ENCODE measurements around the gene LRRC8C. TPM values are rescaled to one million over a fixed set of nuclear protein-coding genes. Genes with fewer than 3 reads are reported as not detected.

Gene LRRC8C
- total RNA-seq, 1 donor from 2014 or later = 20.1 TPM

DNA sequence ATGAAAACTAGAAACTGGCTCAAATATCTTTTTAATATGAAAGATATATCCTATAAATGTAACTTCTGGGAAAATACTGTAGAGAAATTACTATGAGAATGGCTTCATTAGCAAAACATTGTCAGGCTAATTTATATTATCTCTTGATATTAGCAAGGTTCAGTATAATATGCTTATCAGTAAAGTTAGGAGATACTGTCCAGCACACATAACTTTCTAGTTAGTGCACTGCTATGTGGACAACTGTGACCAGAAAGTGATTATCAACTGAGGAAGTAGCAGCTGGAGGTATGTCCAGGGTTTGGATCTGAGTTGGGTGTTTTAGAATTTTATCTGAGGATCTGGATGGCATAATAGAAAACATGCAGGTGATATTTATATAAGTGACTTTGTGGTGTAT is 7.5 kb downstream of the LRRC8C start:
- TF ChIP-seq, protein P1, sequence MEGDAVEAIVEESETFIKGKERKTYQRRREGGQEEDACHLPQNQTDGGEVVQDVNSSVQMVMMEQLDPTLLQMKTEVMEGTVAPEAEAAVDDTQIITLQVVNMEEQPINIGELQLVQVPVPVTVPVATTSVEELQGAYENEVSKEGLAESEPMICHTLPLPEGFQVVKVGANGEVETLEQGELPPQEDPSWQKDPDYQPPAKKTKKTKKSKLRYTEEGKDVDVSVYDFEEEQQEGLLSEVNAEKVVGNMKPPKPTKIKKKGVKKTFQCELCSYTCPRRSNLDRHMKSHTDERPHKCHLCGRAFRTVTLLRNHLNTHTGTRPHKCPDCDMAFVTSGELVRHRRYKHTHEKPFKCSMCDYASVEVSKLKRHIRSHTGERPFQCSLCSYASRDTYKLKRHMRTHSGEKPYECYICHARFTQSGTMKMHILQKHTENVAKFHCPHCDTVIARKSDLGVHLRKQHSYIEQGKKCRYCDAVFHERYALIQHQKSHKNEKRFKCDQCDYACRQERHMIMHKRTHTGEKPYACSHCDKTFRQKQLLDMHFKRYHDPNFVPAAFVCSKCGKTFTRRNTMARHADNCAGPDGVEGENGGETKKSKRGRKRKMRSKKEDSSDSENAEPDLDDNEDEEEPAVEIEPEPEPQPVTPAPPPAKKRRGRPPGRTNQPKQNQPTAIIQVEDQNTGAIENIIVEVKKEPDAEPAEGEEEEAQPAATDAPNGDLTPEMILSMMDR (IDR thresholded peaks at IDR 0.05; ENCODE audit: unreplicated experiment) = no peak
- no peaks in the 10 kb centered on the region for H3K9me3 Mint-ChIP-seq (ENCODE audit: unreplicated experiment)
- DNase-seq (ENCODE audit: low spot score) = no peak
- no peak overlapping the region for H3K4me3 Mint-ChIP-seq (ENCODE audit: unreplicated experiment)
- H3K27me3 Mint-ChIP-seq (ENCODE audit: unreplicated experiment) = peaks cover 1% of the 10 kb centered on the region
- H3K27ac Mint-ChIP-seq (ENCODE audit: unreplicated experiment) = no peak overlapping the region
- peaks cover 11% of the 10 kb centered on the region for H3K4me1 Mint-ChIP-seq (ENCODE audit: unreplicated experiment)
- peaks cover 4% of the 10 kb centered on the region for H3K36me3 Mint-ChIP-seq (ENCODE audit: low read depth, unreplicated experiment)

DNA sequence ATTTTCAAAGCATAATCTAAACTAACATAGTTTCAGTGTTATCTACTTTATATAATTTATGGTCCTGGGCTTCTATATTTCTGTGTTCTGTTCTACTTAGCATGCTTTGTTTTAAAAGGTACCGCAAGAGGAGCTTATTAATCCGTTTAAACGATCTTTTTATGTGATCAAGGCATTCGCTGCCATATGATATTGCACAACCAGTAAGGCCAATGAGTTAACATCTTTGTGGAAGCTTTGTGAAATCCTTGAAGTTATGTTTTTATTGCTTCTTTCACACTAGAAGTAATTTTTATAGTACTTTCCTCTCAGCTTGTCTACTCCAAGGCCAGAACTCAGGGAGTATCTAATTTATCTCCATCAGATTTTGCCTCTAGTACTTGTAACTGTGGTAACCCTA is 8.9 kb downstream of the LRRC8C start:
- H3K27me3 Mint-ChIP-seq (ENCODE audit: unreplicated experiment) = peaks cover 1% of the 10 kb centered on the region
- H3K9me3 Mint-ChIP-seq (ENCODE audit: unreplicated experiment) = no peaks in the 10 kb centered on the region
- H3K4me1 Mint-ChIP-seq (ENCODE audit: unreplicated experiment) = peaks cover 11% of the 10 kb centered on the region
- H3K27ac Mint-ChIP-seq (ENCODE audit: unreplicated experiment) = no peak overlapping the region
- no peak for DNase-seq (ENCODE audit: low spot score)
- peaks cover 4% of the 10 kb centered on the region for H3K36me3 Mint-ChIP-seq (ENCODE audit: low read depth, unreplicated experiment)
- TF ChIP-seq, protein P1 (IDR thresholded peaks at IDR 0.05; ENCODE audit: unreplicated experiment) = no peak
- no peak overlapping the region for H3K4me3 Mint-ChIP-seq (ENCODE audit: unreplicated experiment)

DNA sequence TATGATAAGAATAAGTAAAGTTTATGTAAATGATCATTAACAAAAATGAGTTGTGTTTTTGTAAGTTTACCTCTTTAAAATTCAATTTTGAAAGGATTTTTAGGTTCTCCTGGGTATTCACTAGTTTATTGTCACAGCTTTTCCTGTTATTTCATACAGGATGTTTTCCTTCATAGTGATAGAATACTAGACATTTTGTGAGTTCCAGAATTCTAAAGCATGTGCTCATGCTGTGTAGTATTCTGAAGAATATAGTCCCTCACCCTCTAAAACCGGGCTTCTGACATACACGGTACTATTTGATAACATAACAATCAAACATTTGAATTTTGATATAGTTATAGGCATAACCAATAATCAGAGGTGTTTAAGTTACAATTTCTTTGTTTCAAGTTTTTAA is 10.7 kb downstream of the LRRC8C start:
- Mint-ChIP-seq H3K27ac (ENCODE audit: unreplicated experiment) (peak overlapping the region; percentile 48), H3K4me1 (ENCODE audit: unreplicated experiment) (peaks cover 11% of the 10 kb centered on the region), H3K4me3 (ENCODE audit: unreplicated experiment) (peak overlapping the region; percentile 9), H3K9me3 (ENCODE audit: unreplicated experiment) (no peaks in the 10 kb centered on the region), H3K27me3 (ENCODE audit: unreplicated experiment) (peaks cover 1% of the 10 kb centered on the region), H3K36me3 (ENCODE audit: low read depth, unreplicated experiment) (peaks cover 4% of the 10 kb centered on the region)
- DNase-seq (ENCODE audit: low spot score) = no peak
- TF ChIP-seq, protein P1 (IDR thresholded peaks at IDR 0.05; ENCODE audit: unreplicated experiment) = no peak

DNA sequence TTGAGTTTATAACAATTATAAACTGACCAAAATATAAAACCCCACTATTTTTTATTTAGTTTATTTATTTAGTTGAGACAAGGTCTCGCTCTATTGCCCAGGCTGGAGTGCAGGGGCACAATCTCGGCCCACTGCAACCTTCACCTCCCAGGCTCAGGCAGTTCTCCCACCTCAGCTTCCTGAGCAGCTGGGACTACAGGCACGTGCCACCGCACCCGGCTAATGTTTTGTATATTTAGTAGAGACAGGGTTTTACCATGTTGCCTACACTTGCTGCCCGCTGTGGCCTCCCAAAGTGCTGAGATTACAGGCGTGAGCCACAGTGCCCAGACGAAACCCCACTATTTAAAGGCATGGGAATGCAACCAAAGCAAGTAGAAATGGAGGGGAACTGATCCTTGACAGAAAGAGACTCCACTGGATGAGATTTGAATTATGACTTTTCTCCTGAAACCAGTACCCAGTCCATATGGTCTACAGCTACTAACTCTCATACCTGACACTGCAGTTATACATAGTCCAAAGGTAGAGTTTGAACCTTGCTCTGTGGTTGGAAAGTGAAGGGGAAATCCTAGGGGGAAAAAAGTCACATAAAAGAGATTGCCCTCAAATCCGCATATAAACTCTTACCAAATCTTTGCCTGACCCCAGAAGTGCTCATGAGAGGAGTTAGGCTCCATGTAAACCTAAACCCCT is 11.3 kb downstream of the LRRC8C start:
- Mint-ChIP-seq H3K4me1 (ENCODE audit: unreplicated experiment) (peaks cover 11% of the 10 kb centered on the region), H3K27ac (ENCODE audit: unreplicated experiment) (no peak overlapping the region), H3K4me3 (ENCODE audit: unreplicated experiment) (no peak overlapping the region), H3K36me3 (ENCODE audit: low read depth, unreplicated experiment) (peaks cover 4% of the 10 kb centered on the region), H3K27me3 (ENCODE audit: unreplicated experiment) (peaks cover 1% of the 10 kb centered on the region), H3K9me3 (ENCODE audit: unreplicated experiment) (no peaks in the 10 kb centered on the region)
- DNase-seq (ENCODE audit: low spot score) = no peak
- TF ChIP-seq, protein P1 (IDR thresholded peaks at IDR 0.05; ENCODE audit: unreplicated experiment) = no peak

DNA sequence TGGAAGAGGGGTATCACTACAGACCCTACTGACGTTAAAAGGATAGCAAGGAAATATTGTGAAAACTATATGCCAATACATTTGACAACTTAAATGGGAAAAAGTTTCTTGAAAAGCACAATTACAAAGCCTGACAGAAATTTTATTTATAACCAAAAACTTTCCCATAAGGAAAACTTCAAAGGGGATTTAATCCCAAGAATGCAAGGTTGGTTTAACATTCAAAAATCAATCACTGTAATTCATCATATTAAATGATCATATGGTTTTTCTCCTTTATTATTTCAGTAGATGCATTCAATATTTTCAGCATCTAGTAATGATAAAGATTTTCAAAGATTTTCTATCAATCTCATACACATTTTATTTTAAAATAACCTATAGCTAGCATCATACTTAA is 13.3 kb downstream of the LRRC8C start:
- no peak for DNase-seq (ENCODE audit: low spot score)
- no peaks in the 10 kb centered on the region for H3K9me3 Mint-ChIP-seq (ENCODE audit: unreplicated experiment)
- H3K27me3 Mint-ChIP-seq (ENCODE audit: unreplicated experiment) = peaks cover 1% of the 10 kb centered on the region
- H3K36me3 Mint-ChIP-seq (ENCODE audit: low read depth, unreplicated experiment) = peaks cover 4% of the 10 kb centered on the region
- no peak overlapping the region for H3K27ac Mint-ChIP-seq (ENCODE audit: unreplicated experiment)
- TF ChIP-seq, protein P1 (IDR thresholded peaks at IDR 0.05; ENCODE audit: unreplicated experiment) = no peak
- no peak overlapping the region for H3K4me3 Mint-ChIP-seq (ENCODE audit: unreplicated experiment)
- peaks cover 18% of the 10 kb centered on the region for H3K4me1 Mint-ChIP-seq (ENCODE audit: unreplicated experiment)

Data from endothelial cell (in vitro differentiated cells).